Measurements from ENCODE around the gene GP1BB.

GRCh38 chr22:19719050-19719482 lies 4.3 kb upstream of the GP1BB start:
- TF ChIP-seq POLR2A (IDR thresholded peaks at IDR 0.05) (no peak), CTCF (IDR thresholded peaks at IDR 0.05) (no peak), POLR2AphosphoS5 (IDR thresholded peaks at IDR 0.05) (no peak), EP300 (IDR thresholded peaks at IDR 0.05) (no peak)
